Body of pancreas (tissue), 4 donors: ENCODE measurements around the gene BMAL1.

Source experiments
- POLR2A ChIP-seq, 3 donors: fragments of 450-650 bp; IDR thresholded peaks; one replicate each; pipeline ENCODE4 v1.6.1; 2016; ENCODE audit warnings: antibody characterized with exemption in 3 of 3, mild to moderate bottlenecking in 2 of 3
- TF ChIP-seq, protein P1 (sequence below), 7 experiments: fragments of 450-650 bp in 4 of 7; fragments of 200-600 bp in 3 of 7; sonication (generic) in 3 of 7; IDR thresholded peaks; one replicate each; pipeline ENCODE4 v1.5.1; 2016 to 2019; ENCODE audit warnings: antibody characterized with exemption in 7 of 7

- TF ChIP-seq, protein P1, sequence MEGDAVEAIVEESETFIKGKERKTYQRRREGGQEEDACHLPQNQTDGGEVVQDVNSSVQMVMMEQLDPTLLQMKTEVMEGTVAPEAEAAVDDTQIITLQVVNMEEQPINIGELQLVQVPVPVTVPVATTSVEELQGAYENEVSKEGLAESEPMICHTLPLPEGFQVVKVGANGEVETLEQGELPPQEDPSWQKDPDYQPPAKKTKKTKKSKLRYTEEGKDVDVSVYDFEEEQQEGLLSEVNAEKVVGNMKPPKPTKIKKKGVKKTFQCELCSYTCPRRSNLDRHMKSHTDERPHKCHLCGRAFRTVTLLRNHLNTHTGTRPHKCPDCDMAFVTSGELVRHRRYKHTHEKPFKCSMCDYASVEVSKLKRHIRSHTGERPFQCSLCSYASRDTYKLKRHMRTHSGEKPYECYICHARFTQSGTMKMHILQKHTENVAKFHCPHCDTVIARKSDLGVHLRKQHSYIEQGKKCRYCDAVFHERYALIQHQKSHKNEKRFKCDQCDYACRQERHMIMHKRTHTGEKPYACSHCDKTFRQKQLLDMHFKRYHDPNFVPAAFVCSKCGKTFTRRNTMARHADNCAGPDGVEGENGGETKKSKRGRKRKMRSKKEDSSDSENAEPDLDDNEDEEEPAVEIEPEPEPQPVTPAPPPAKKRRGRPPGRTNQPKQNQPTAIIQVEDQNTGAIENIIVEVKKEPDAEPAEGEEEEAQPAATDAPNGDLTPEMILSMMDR (IDR thresholded peaks at IDR 0.05), result no peak
- no peak for TF ChIP-seq POLR2A (IDR thresholded peaks at IDR 0.05)
Measured at GRCh38 chr11:13375798-13376197, 98.2 kb downstream of the BMAL1 start.
